Measurements from ENCODE around the gene FHIT.

The FHIT gene

GRCh38 chr3:61172684-61173083 lies 78.6 kb downstream of the FHIT start:
- no peak for DNase-seq (ENCODE audit: low read depth in 1 of 2, low spot score in 1 of 2)

GRCh38 chr3:61172203-61172602 lies 79.0 kb downstream of the FHIT start:
- no peak for DNase-seq (ENCODE audit: low read depth in 1 of 2, low spot score in 1 of 2)

- no peak for DNase-seq (ENCODE audit: low read depth in 1 of 2, low spot score in 1 of 2)
Measured at GRCh38 chr3:61169621-61170251, 81.5 kb downstream of the FHIT start.

GRCh38 chr3:61168286-61168685 lies 83.0 kb downstream of the FHIT start:
- no peak for DNase-seq (ENCODE audit: low read depth in 1 of 2, low spot score in 1 of 2)

GRCh38 chr3:61162965-61163364 lies 88.3 kb downstream of the FHIT start:
- DNase-seq (ENCODE audit: low read depth in 1 of 2, low spot score in 1 of 2) = no peak

GRCh38 chr3:61158667-61159066 lies 92.6 kb downstream of the FHIT start:
- DNase-seq (ENCODE audit: low read depth in 1 of 2, low spot score in 1 of 2) = no peak

GRCh38 chr3:61158216-61158615 lies 93.0 kb downstream of the FHIT start:
- no peak for DNase-seq (ENCODE audit: low read depth in 1 of 2, low spot score in 1 of 2)

GRCh38 chr3:61157414-61157813 lies 93.8 kb downstream of the FHIT start:
- no peak for DNase-seq (ENCODE audit: low read depth in 1 of 2, low spot score in 1 of 2)

- DNase-seq (ENCODE audit: low read depth in 1 of 2, low spot score in 1 of 2) = no peak
Measured at GRCh38 chr3:61155701-61156292, 95.5 kb downstream of the FHIT start.

- DNase-seq (ENCODE audit: low read depth in 1 of 2, low spot score in 1 of 2) = no peak
Measured at GRCh38 chr3:61154457-61155198, 96.6 kb downstream of the FHIT start.

GRCh38 chr3:61152071-61152470 lies 99.2 kb downstream of the FHIT start:
- DNase-seq (ENCODE audit: low read depth in 1 of 2, low spot score in 1 of 2) = no peak

- no peak for DNase-seq (ENCODE audit: low read depth in 1 of 2, low spot score in 1 of 2)
Measured at GRCh38 chr3:61149236-61149635, 102.0 kb downstream of the FHIT start.

- no peak for DNase-seq (ENCODE audit: low read depth in 1 of 2, low spot score in 1 of 2)
Measured at GRCh38 chr3:61146010-61146890, 105.0 kb downstream of the FHIT start.

GRCh38 chr3:61141697-61142096 lies 109.6 kb downstream of the FHIT start:
- DNase-seq (ENCODE audit: low read depth in 1 of 2, low spot score in 1 of 2) = no peak

- DNase-seq (ENCODE audit: low read depth in 1 of 2, low spot score in 1 of 2) = no peak
Measured at GRCh38 chr3:61141227-61141626, 110.0 kb downstream of the FHIT start.

- DNase-seq (ENCODE audit: low read depth in 1 of 2, low spot score in 1 of 2) = no peak
Measured at GRCh38 chr3:61139686-61140085, 111.6 kb downstream of the FHIT start.

- DNase-seq (ENCODE audit: low read depth in 1 of 2, low spot score in 1 of 2) = no peak
Measured at GRCh38 chr3:61138401-61138800, 112.9 kb downstream of the FHIT start.

GRCh38 chr3:61136191-61136590 lies 115.1 kb downstream of the FHIT start:
- DNase-seq (ENCODE audit: low read depth in 1 of 2, low spot score in 1 of 2) = no peak

- no peak for DNase-seq (ENCODE audit: low read depth in 1 of 2, low spot score in 1 of 2)
Measured at GRCh38 chr3:61134532-61134931, 116.7 kb downstream of the FHIT start.

GRCh38 chr3:61132062-61132461 lies 119.2 kb downstream of the FHIT start:
- DNase-seq (ENCODE audit: low read depth in 1 of 2, low spot score in 1 of 2) = no peak

GRCh38 chr3:61118830-61119229 lies 132.4 kb downstream of the FHIT start:
- DNase-seq (ENCODE audit: low read depth in 1 of 2, low spot score in 1 of 2) = no peak

All from activated T-helper 1 cell treated with anti-CD3 and anti-CD28 coated beads, Interleukin-2, amount 50 U/mL, for 16 hours (primary cell).